HL-60 (cell line): ENCODE data around the gene ASB15.

Experiments used
- CTCF ChIP-seq: IDR thresholded peaks from one replicate; pipeline ENCODE4 v1.5.1; 2011; ENCODE audit warnings: low read length, control low read depth, inconsistent platforms; ENCODE audit not compliant: insufficient read depth
- POLR2AphosphoS5 ChIP-seq: IDR thresholded peaks from 2 replicates; pipeline ENCODE4 v1.6.1; 2012; ENCODE audit warnings: low read depth

GRCh38 chr7:123616223-123616622 lies 14.6 kb downstream of the ASB15 start:
- TF ChIP-seq CTCF (no peak), POLR2AphosphoS5 (no peak)
